Hippocampal formation (tissue), 2 donors: ENCODE data around the gene PIP5K1A.
"Not testable (repeated sequence)": the region's sequence is repeated elsewhere in the genome, so short reads cannot be mapped to it uniquely, and the experiment has no call there.

Source experiments
- DNase-seq, 2 donors: peaks; one replicate each; lab custom pipeline; 2025; lab: John Stamatoyannopoulos, UW

PIP5K1A gene

GRCh38 chr1:151193304-151193703 lies 5.0 kb upstream of the PIP5K1A start:
- DNase-seq = no peak

GRCh38 chr1:151193856-151194255 lies 4.5 kb upstream of the PIP5K1A start:
- DNase-seq = no peak

- not testable (repeated sequence) for DNase-seq
These were observed 3.3 kb upstream of the PIP5K1A start for GRCh38 chr1:151194894-151195594.

GRCh38 chr1:151196292-151196800 lies 2.0 kb upstream of the PIP5K1A start:
- DNase-seq = peak; percentile 30 to 80

- no peak for DNase-seq
These were observed 494 bp upstream of the PIP5K1A start for GRCh38 chr1:151197863-151198253.

- DNase-seq = no peak
These were observed 1.7 kb downstream of the PIP5K1A start for GRCh38 chr1:151199873-151200581.

GRCh38 chr1:151205381-151205965 lies 7.1 kb downstream of the PIP5K1A start:
- not testable (repeated sequence) for DNase-seq

- no peak for DNase-seq
These were observed 12.5 kb downstream of the PIP5K1A start for GRCh38 chr1:151210830-151211229.

GRCh38 chr1:151211972-151212705 lies 13.8 kb downstream of the PIP5K1A start:
- DNase-seq = no peak

GRCh38 chr1:151213560-151213959 lies 15.2 kb downstream of the PIP5K1A start:
- DNase-seq = no peak

- DNase-seq = no peak
These were observed 23.3 kb downstream of the PIP5K1A start for GRCh38 chr1:151221616-151222015.

- DNase-seq = no peak
These were observed 23.8 kb downstream of the PIP5K1A start for GRCh38 chr1:151222130-151222529.

GRCh38 chr1:151235235-151235634 lies 36.9 kb downstream of the PIP5K1A start:
- DNase-seq = no peak

GRCh38 chr1:151237678-151238466 lies 39.5 kb downstream of the PIP5K1A start:
- DNase-seq = no peak

GRCh38 chr1:151238467-151238739 lies 40.1 kb downstream of the PIP5K1A start:
- no peak for DNase-seq

- no peak for DNase-seq
These were observed 44.1 kb downstream of the PIP5K1A start for GRCh38 chr1:151242442-151242841.

- DNase-seq = no peak
These were observed 45.4 kb downstream of the PIP5K1A start for GRCh38 chr1:151243683-151244216.

GRCh38 chr1:151246786-151247185 lies 48.4 kb downstream of the PIP5K1A start:
- no peak for DNase-seq

GRCh38 chr1:151251656-151252470 lies 53.5 kb downstream of the PIP5K1A start:
- DNase-seq = peak; percentile 6 to 83
